Ishikawa (cell line): Measurements from ENCODE around the gene GRAMD2A.

ENCODE experiments used
- CEBPB ChIP-seq: IDR thresholded peaks from 2 replicates; pipeline ENCODE4 v1.6.1; 2012
- CREB1 ChIP-seq: IDR thresholded peaks from 2 replicates; pipeline ENCODE4 v1.6.1; 2012; ENCODE audit warnings: low read depth
- EGR1 ChIP-seq: IDR thresholded peaks from 2 replicates; pipeline ENCODE4 v1.6.1; 2012
- EP300 ChIP-seq: IDR thresholded peaks from 2 replicates; pipeline ENCODE4 v1.6.1; 2012; ENCODE audit warnings: borderline replicate concordance
- FOXM1 ChIP-seq: IDR thresholded peaks from 2 replicates; pipeline ENCODE4 v1.6.1; 2012; ENCODE audit warnings: low read depth, borderline replicate concordance
- NFIC ChIP-seq: IDR thresholded peaks from 2 replicates; pipeline ENCODE4 v1.6.1; 2012
- RAD21 ChIP-seq: IDR thresholded peaks from 2 replicates; pipeline ENCODE4 v1.6.1; 2012; ENCODE audit warnings: low read depth
- TAF1 ChIP-seq: IDR thresholded peaks from 2 replicates; pipeline ENCODE4 v1.6.1; 2012; ENCODE audit warnings: low read depth, mild to moderate bottlenecking
- TCF12 ChIP-seq: IDR thresholded peaks from 2 replicates; pipeline ENCODE4 v1.6.1; 2012; ENCODE audit warnings: low read depth
- TEAD4 ChIP-seq: IDR thresholded peaks from 2 replicates; pipeline ENCODE4 v1.6.1; 2012
- YY1 ChIP-seq: IDR thresholded peaks from 2 replicates; pipeline ENCODE4 v1.6.1; 2012; ENCODE audit warnings: low read depth
- ZBTB7A ChIP-seq: IDR thresholded peaks from 2 replicates; pipeline ENCODE4 v1.6.1; 2012; ENCODE audit warnings: low read depth
- TF ChIP-seq, protein P1 (sequence below): IDR thresholded peaks from 2 replicates; pipeline ENCODE4 v1.6.1; 2012; ENCODE audit warnings: low read depth, mild to moderate bottlenecking
- TF ChIP-seq, protein P2 (sequence below): IDR thresholded peaks from 2 replicates; pipeline ENCODE4 v1.6.1; 2012
- TF ChIP-seq, protein P3 (sequence below): IDR thresholded peaks from 2 replicates; pipeline ENCODE4 v1.6.1; 2012

Gene GRAMD2A

DNA sequence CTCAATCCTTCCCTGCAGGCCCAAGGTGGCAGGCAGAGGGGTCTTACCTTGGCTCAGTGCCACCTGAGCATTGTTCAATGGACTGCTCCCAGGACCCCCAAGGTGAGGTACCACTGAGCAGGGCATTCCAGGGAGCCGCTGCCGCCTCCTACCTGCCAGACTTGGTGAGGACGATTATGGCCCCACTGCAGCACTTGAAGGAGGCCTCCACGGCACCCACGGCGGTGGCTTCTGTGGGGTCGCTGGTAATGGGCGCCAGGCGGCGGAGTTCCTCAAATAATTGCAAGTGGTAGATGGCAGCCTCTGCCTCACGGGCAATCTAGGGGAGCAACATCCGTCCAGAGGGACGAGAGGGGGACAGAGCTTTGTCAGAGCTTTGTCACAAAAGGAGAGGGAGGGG lies 4.7 kb upstream of the GRAMD2A start:
- TF ChIP-seq CEBPB (no peak), TEAD4 (no peak), CREB1 (no peak), ZBTB7A (no peak), TAF1 (no peak), EGR1 (no peak), YY1 (no peak), RAD21 (no peak), NFIC (no peak)
- TF ChIP-seq, protein P1, sequence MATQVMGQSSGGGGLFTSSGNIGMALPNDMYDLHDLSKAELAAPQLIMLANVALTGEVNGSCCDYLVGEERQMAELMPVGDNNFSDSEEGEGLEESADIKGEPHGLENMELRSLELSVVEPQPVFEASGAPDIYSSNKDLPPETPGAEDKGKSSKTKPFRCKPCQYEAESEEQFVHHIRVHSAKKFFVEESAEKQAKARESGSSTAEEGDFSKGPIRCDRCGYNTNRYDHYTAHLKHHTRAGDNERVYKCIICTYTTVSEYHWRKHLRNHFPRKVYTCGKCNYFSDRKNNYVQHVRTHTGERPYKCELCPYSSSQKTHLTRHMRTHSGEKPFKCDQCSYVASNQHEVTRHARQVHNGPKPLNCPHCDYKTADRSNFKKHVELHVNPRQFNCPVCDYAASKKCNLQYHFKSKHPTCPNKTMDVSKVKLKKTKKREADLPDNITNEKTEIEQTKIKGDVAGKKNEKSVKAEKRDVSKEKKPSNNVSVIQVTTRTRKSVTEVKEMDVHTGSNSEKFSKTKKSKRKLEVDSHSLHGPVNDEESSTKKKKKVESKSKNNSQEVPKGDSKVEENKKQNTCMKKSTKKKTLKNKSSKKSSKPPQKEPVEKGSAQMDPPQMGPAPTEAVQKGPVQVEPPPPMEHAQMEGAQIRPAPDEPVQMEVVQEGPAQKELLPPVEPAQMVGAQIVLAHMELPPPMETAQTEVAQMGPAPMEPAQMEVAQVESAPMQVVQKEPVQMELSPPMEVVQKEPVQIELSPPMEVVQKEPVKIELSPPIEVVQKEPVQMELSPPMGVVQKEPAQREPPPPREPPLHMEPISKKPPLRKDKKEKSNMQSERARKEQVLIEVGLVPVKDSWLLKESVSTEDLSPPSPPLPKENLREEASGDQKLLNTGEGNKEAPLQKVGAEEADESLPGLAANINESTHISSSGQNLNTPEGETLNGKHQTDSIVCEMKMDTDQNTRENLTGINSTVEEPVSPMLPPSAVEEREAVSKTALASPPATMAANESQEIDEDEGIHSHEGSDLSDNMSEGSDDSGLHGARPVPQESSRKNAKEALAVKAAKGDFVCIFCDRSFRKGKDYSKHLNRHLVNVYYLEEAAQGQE: no peak
- TF ChIP-seq, protein P2, sequence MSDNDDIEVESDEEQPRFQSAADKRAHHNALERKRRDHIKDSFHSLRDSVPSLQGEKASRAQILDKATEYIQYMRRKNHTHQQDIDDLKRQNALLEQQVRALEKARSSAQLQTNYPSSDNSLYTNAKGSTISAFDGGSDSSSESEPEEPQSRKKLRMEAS: no peak

DNA sequence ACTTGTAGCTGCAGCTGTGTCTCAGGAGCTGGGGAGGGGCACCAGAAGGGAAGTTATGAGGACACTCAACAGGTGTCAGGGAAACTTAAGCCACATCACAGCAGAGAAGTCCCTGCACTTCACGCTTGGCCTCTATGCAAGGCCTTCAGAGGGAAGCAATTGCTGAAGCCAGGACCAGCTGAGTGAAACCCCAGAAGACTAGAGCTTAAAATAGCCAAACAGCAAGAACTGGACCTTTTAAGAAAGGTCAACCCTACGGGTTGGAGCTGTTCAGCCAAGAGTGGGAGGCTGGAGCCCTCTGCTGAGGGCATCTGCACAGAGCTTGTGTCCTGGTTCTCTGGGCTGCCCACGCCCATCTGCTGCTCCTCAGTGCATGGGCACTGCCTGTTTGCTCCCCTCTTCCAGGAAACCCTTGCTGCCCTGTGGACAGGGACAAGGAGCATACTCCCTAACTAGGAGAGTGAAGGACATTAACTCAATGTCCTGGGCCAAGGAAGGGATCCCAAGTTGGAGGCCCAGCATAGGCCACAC lies 3.9 kb upstream of the GRAMD2A start:
- no peak for TF ChIP-seq FOXM1
- TF ChIP-seq, protein P3, sequence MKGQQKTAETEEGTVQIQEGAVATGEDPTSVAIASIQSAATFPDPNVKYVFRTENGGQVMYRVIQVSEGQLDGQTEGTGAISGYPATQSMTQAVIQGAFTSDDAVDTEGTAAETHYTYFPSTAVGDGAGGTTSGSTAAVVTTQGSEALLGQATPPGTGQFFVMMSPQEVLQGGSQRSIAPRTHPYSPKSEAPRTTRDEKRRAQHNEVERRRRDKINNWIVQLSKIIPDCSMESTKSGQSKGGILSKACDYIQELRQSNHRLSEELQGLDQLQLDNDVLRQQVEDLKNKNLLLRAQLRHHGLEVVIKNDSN: no peak
- no peak for TF ChIP-seq EGR1
- TF ChIP-seq, protein P1: no peak
- TF ChIP-seq RAD21: no peak
- no peak for TF ChIP-seq EP300

DNA sequence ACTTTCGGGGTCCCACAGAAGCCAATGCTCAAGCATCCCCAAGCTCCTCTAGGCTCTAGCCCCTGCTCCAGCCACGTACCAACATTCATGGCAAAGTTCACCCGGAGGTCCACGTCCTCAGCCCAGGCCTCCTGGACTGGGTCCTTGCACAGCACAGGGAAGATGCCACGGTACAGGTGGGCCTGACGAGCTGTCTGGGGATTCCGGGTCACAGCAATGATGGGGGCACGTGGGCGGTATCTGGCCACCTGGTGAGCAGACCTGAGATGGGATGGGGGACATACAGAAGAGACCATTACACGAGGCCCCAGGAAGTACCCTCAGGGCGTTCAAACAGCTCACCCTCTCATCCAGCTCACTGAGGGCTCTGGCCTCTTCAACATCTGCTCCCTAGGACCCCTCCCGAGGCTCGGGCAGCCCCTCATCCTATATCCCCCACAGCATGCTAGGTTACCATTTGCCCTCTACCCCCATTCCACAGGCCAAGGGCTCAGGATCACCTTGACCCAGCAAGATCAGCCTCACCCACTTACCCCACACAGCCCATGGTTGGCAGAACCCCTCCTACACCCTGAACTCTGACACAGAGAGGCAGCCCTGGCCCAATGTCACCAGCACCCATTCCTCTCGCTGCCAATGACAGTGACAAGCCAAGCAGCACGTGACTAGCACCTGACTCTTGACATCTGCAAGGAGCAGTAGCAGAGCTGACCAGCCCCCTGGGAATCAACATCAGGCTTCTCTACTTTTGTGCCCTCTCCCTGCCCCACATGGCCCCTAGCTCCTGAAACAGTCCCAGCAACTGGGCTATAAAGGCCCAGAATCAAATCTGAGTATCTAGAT lies 3.0 kb upstream of the GRAMD2A start:
- TF ChIP-seq CREB1: no peak
- no peak for TF ChIP-seq RAD21
- TF ChIP-seq TAF1: no peak
- TF ChIP-seq TEAD4: no peak
- TF ChIP-seq EGR1: no peak
- no peak for TF ChIP-seq CEBPB
- TF ChIP-seq, protein P3: no peak
- TF ChIP-seq, protein P1: no peak

DNA sequence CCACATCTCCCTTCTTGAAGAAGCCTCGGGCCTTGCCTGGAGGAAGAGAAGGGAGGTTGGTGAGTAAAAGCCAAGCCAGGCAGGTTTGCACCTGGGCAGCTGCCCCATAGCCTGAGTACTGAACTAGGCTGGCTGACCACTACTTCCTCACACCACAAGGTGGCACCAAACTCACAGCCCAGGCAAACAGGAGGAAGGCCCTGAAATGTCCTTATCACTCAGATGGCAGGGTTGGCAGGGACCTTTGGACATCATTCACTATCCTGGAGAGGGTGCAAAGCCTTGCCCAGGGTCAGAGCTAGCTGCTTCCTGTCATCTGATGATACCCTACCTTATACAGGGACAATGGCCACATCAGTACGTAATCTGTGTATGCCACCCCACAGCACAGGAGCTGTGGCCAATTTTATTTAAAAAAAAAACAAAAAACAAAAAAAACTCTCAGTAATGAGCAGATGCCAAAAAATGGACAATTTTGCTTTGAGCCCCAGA lies 2.2 kb upstream of the GRAMD2A start:
- peak; percentile 88 for TF ChIP-seq RAD21
- TF ChIP-seq TCF12: no peak

DNA sequence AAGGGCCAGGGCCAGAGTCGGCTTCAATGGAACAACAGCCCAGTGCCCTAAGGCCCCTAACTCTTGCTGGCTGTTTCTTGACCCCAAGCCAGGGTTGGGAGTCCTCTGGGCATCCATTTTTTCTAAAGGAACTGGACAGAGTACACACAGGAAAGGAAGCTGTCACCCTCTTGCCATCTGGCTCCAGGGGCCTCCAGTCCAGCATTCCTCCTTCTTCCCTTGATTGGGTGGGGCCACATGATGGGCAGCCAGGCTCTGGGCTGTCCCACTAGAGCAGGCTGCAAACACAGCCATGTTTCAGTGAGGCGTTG lies 1.6 kb upstream of the GRAMD2A start:
- TF ChIP-seq ZBTB7A (no peak), YY1 (no peak), FOXM1 (no peak), CREB1 (no peak), TAF1 (no peak), EGR1 (no peak), RAD21 (no peak), CEBPB (no peak), TEAD4 (no peak), EP300 (no peak), NFIC (no peak), TCF12 (no peak)
- TF ChIP-seq, protein P2: no peak
- TF ChIP-seq, protein P1: no peak
- TF ChIP-seq, protein P3: no peak
